HG02973 (cell line): Measurements from ENCODE around the gene ZNF205.
"Not testable (repeated sequence)": the region's sequence is repeated elsewhere in the genome, so short reads cannot be mapped to it uniquely, and the experiment has no call there.

Experiments used
- ATAC-seq: cut with Tn5 transposase; IDR thresholded peaks from one replicate; pipeline ENCODE4 v1.9.1; 2021; ENCODE audit warnings: moderate library complexity; ENCODE audit not compliant: unreplicated experiment

The ZNF205 gene

GRCh38 chr16:3165111-3165822, 52.9 kb downstream of the ZNF205 start:
- ATAC-seq, result no peak

- no peak for ATAC-seq
Measured at GRCh38 chr16:3166505-3166886, 54.1 kb downstream of the ZNF205 start.

- ATAC-seq, result not testable (repeated sequence)
Measured at GRCh38 chr16:3168729-3169128, 56.3 kb downstream of the ZNF205 start.
